K562 (cell line): ENCODE results near the gene TOP3A. TPM values are rescaled to one million over a fixed set of nuclear protein-coding genes. Genes with fewer than 3 reads are reported as not detected.

ENCODE experiments used
- RBM39 ChIP-seq: fragments of 200-400 bp; formaldehyde crosslinking; optimal IDR thresholded peaks from 2 replicates; pipeline ENCODE3; 2018; ENCODE audit warnings: low read depth, low read length
- RNF2 ChIP-seq: sonication (generic); IDR thresholded peaks from 2 replicates; pipeline ENCODE4 v1.6.1; 2016
- ZBTB1 ChIP-seq: sonication (generic); formaldehyde crosslinking; IDR thresholded peaks from 2 replicates; pipeline ENCODE4 v1.8.1; 2023; ENCODE audit warnings: missing genetic modification reagents, low read depth, mild to moderate bottlenecking, borderline replicate concordance
- polyA plus RNA-seq, 8 experiments: library from polyadenylated mRNA; depleted of rRNA in 4 of 8; stranded (reverse) in 5 of 8; unstranded in 3 of 8; fragments of >200 nt; fragmentation: Nextera tagmentation in 2 of 8; fragmentation: Illumina TruSeq in 1 of 8; extraction: Ambion mirVana in 2 of 8; extraction: Trizol in 1 of 8; gene quantifications; 2 replicates each; pipeline versions ENCODE4 v1.2.1 to v1.2.3, GENCODE V29; 2011 to 2014; ENCODE audit warnings: inconsistent platforms in 1 of 8, missing spikeins in 1 of 8
- total RNA-seq, 7 experiments: library from RNA; depleted of rRNA in 6 of 7; stranded (reverse); fragments of >200 nt in 6 of 7; fragmentation: Illumina TruSeq in 2 of 7; extraction: Trizol in 2 of 7; gene quantifications; 2 replicates each; pipeline versions ENCODE4 v1.2.1 to v1.2.3, GENCODE V29; 2011 to 2021; ENCODE audit warnings: low replicate concordance in 1 of 7
- TF ChIP-seq, protein P1 (sequence below), 2 experiments: fragments of 150-350 bp in 1 of 2; IDR thresholded peaks; 2 replicates each; pipeline ENCODE4 v1.6.1; 2012 to 2016; ENCODE audit warnings: low read depth in 2 of 2, low read length in 2 of 2, mild to moderate bottlenecking in 1 of 2, moderate library complexity in 1 of 2
- TF ChIP-seq, protein P2 (sequence below): fragments of 450-650 bp; formaldehyde crosslinking; IDR thresholded peaks from 2 replicates; pipeline ENCODE4 v1.4.0; 2022; ENCODE audit warnings: missing genetic modification characterization
- TF ChIP-seq, protein P3 (sequence below): sonication (generic); formaldehyde crosslinking; IDR thresholded peaks from 2 replicates; pipeline ENCODE4 v1.8.1; 2023; ENCODE audit warnings: mild to moderate bottlenecking, missing genetic modification reagents
- TF ChIP-seq, protein P4 (sequence below): fragments of 450-650 bp; IDR thresholded peaks from 2 replicates; pipeline ENCODE4 v1.6.1; 2017; ENCODE audit warnings: mild to moderate bottlenecking, moderate library complexity
- TF ChIP-seq, protein P5 (sequence below), 2 experiments: fragments of 450-650 bp; IDR thresholded peaks; 2 replicates each; pipeline ENCODE4 v1.6.1; 2016; ENCODE audit warnings: mild to moderate bottlenecking in 2 of 2, borderline replicate concordance in 1 of 2, low read depth in 1 of 2, moderate library complexity in 1 of 2

Gene TOP3A
- total and polyA plus RNA-seq, 9 of the 15 experiments (the other 6 are each of a cell fraction or from before 2014, with no cell fraction given), result 5.2 to 49.7 (median 24.7) TPM

DNA sequence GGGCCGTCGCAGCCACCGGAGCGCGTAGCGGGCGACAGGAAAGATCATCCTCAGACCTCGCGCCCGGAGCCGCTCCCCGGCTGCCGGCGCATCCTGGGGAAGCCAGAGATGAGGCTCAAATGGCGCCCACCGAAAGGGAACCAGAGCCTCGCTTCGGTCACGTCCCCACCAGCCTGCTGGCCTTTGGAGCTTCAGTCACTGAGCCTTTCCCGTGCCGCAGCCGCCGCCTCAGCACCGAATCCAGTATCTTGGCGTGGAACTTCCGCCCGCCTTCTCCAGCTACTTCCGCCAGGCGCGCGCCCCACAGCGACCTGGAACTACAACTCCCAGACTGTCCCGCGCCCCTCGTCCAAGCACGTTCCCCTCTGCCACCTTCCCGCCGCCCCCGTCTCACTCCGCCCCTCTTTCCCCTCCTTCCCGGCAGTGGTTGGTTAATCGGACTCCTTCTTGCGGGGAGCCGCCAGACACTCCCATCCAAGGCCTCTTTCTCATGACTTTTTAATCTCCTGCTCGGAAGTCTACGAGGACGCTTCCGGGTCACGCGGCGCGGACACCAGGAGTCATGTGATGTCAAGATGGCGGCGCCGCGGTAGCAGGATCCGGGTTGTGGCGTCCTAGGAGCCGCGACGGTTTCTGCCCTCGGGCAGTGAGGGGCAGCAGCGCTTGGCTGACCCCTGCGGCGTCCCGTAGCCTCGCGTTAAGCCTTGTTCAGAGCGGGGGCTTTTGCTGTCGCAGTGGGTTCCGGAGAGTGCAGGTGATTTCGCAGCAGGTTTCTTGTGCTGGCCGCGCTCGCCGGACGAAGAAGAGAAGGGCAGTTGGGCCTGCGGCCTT is at the start of gene TOP3A, which contains the start of gene SMCR8 (continued):
- TF ChIP-seq, protein P1, sequence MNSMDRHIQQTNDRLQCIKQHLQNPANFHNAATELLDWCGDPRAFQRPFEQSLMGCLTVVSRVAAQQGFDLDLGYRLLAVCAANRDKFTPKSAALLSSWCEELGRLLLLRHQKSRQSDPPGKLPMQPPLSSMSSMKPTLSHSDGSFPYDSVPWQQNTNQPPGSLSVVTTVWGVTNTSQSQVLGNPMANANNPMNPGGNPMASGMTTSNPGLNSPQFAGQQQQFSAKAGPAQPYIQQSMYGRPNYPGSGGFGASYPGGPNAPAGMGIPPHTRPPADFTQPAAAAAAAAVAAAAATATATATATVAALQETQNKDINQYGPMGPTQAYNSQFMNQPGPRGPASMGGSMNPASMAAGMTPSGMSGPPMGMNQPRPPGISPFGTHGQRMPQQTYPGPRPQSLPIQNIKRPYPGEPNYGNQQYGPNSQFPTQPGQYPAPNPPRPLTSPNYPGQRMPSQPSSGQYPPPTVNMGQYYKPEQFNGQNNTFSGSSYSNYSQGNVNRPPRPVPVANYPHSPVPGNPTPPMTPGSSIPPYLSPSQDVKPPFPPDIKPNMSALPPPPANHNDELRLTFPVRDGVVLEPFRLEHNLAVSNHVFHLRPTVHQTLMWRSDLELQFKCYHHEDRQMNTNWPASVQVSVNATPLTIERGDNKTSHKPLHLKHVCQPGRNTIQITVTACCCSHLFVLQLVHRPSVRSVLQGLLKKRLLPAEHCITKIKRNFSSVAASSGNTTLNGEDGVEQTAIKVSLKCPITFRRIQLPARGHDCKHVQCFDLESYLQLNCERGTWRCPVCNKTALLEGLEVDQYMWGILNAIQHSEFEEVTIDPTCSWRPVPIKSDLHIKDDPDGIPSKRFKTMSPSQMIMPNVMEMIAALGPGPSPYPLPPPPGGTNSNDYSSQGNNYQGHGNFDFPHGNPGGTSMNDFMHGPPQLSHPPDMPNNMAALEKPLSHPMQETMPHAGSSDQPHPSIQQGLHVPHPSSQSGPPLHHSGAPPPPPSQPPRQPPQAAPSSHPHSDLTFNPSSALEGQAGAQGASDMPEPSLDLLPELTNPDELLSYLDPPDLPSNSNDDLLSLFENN (IDR thresholded peaks at IDR 0.05; ENCODE audit: low read depth in 2 of 2, low read length in 2 of 2), result no peak
- TF ChIP-seq, protein P2, sequence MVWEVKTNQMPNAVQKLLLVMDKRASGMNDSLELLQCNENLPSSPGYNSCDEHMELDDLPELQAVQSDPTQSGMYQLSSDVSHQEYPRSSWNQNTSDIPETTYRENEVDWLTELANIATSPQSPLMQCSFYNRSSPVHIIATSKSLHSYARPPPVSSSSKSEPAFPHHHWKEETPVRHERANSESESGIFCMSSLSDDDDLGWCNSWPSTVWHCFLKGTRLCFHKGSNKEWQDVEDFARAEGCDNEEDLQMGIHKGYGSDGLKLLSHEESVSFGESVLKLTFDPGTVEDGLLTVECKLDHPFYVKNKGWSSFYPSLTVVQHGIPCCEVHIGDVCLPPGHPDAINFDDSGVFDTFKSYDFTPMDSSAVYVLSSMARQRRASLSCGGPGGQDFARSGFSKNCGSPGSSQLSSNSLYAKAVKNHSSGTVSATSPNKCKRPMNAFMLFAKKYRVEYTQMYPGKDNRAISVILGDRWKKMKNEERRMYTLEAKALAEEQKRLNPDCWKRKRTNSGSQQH (CRISPR knock-in tag), result no peak
- TF ChIP-seq ZBTB1, result no peak
- TF ChIP-seq RBM39, result no peak
- TF ChIP-seq RNF2, result no peak; the same call in 1 of the 2 replicates
- TF ChIP-seq, protein P3, sequence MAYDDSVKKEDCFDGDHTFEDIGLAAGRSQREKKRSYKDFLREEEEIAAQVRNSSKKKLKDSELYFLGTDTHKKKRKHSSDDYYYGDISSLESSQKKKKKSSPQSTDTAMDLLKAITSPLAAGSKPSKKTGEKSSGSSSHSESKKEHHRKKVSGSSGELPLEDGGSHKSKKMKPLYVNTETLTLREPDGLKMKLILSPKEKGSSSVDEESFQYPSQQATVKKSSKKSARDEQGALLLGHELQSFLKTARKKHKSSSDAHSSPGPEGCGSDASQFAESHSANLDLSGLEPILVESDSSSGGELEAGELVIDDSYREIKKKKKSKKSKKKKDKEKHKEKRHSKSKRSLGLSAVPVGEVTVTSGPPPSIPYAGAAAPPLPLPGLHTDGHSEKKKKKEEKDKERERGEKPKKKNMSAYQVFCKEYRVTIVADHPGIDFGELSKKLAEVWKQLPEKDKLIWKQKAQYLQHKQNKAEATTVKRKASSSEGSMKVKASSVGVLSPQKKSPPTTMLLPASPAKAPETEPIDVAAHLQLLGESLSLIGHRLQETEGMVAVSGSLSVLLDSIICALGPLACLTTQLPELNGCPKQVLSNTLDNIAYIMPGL, result no peak
- TF ChIP-seq, protein P4, sequence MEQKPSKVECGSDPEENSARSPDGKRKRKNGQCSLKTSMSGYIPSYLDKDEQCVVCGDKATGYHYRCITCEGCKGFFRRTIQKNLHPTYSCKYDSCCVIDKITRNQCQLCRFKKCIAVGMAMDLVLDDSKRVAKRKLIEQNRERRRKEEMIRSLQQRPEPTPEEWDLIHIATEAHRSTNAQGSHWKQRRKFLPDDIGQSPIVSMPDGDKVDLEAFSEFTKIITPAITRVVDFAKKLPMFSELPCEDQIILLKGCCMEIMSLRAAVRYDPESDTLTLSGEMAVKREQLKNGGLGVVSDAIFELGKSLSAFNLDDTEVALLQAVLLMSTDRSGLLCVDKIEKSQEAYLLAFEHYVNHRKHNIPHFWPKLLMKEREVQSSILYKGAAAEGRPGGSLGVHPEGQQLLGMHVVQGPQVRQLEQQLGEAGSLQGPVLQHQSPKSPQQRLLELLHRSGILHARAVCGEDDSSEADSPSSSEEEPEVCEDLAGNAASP, result no peak
- TF ChIP-seq, protein P5, sequence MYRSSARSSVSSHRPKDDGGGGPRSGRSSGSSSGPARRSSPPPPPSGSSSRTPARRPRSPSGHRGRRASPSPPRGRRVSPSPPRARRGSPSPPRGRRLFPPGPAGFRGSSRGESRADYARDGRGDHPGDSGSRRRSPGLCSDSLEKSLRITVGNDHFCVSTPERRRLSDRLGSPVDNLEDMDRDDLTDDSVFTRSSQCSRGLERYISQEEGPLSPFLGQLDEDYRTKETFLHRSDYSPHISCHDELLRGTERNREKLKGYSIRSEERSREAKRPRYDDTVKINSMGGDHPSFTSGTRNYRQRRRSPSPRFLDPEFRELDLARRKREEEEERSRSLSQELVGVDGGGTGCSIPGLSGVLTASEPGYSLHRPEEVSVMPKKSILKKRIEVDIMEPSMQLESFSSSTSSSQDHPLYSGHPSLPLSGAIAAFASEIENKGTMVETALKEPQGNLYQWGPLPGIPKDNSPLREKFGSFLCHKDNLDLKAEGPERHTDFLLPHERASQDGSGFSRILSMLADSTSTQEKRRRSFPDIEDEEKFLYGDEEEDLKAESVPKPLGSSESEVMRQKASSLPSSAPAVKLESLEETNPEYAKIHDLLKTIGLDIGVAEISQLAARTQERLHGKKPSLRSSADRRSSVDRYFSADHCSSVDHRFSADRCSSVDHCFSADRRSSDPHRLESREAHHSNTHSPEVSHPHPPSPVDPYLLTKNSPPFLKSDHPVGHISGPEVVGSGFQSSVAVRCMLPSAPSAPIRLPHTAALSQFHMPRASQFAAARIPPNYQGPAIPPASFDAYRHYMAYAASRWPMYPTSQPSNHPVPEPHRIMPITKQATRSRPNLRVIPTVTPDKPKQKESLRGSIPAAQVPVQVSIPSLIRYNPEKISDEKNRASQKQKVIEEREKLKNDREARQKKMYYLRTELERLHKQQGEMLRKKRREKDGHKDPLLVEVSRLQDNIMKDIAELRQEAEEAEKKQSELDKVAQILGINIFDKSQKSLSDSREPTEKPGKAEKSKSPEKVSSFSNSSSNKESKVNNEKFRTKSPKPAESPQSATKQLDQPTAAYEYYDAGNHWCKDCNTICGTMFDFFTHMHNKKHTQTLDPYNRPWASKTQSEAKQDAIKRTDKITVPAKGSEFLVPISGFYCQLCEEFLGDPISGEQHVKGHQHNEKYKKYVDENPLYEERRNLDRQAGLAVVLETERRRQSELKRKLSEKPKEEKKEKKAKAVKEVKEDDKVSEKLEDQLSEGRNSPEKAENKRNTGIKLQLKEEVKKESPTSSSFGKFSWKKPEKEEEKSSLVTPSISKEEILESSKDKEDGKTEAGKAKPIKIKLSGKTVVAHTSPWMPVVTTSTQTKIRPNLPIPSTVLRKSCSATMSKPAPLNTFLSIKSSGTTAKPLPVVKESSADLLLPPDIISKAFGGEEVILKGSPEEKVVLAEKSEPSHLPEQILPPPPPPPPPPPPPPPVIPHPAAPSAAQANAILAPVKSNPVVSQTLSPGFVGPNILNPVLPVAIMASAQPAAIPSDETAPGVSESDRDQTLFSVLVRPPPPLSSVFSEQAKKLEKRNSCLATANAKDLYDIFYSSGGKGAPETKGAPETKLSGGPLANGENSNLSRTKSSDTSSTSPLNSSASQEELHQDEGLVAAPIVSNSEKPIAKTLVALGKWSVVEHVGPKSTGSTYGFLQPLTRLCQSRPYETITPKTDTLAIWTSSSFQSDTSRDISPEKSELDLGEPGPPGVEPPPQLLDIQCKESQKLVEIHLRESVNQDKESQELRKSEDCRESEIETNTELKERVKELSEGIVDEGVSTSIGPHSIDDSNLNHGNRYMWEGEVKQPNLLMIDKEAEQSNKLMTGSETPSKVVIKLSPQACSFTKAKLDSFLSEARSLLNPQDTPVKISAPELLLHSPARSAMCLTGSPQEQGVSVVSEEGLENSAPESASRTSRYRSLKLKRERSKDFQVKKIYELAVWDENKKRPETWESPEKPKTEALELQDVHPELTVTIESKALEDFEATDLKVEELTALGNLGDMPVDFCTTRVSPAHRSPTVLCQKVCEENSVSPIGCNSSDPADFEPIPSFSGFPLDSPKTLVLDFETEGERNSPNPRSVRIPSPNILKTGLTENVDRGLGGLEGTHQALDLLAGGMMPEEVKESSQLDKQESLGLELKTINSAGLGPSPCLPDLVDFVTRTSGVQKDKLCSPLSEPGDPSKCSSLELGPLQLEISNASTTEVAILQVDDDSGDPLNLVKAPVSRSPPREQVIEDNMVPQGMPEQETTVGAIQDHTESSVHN (IDR thresholded peaks at IDR 0.05; ENCODE audit: borderline replicate concordance in 1 of 2, low read depth in 1 of 2), result no peak
